H1 (cell line): ENCODE data around the gene MCM6. TPM values are rescaled to one million over a fixed set of nuclear protein-coding genes. Genes with fewer than 3 reads are reported as not detected.
"Not testable (repeated sequence)": the region's sequence is repeated elsewhere in the genome, so short reads cannot be mapped to it uniquely, and the experiment has no call there.

Source experiments
- CTCF ChIA-PET: fragments of 300-600 bp; sonication (Branson Sonifier 250); formaldehyde crosslinking; loops from one replicate; lab custom pipeline; 2021; ENCODE audit not compliant: partially characterized antibody; lab: Charles Lee
- POLR2A ChIA-PET: fragments of 300-600 bp; sonication (Branson Sonifier 250); formaldehyde crosslinking; loops from one replicate; lab custom pipeline; 2021; ENCODE audit warnings: inconsistent platforms; ENCODE audit not compliant: partially characterized antibody; lab: Charles Lee
- DNase-seq, 2 experiments: peaks; one replicate each; pipeline versions ENCODE4 v3.0.0 to v3.0.0-alpha.2; 2010 to 2022; ENCODE audit warnings: low spot score in 2 of 2, low read depth in 1 of 2, mixed read lengths in 1 of 2
- FAIRE-seq: peaks from 2 replicates; lab custom pipeline; 2011; peaks lifted over from hg19 to GRCh38; lab: Jason Lieb, UNC
- H2AFZ ChIP-seq: 2 replicates; pipeline ENCODE4 v1.8.1; 2012; ENCODE audit warnings: low read length, inconsistent platforms
- H2AK5ac ChIP-seq: 2 replicates; pipeline ENCODE4 v1.6.1; 2013; ENCODE audit warnings: low read depth, low read length
- H2BK120ac ChIP-seq: replicated peaks from 2 replicates; pipeline ENCODE3; 2013; ENCODE audit warnings: low read depth, low read length, inconsistent platforms
- H2BK12ac ChIP-seq: 2 replicates; pipeline ENCODE4 v1.6.1; 2013; ENCODE audit warnings: low read depth, low read length
- H2BK15ac ChIP-seq: 2 replicates; pipeline ENCODE4 v1.6.1; 2013; ENCODE audit warnings: low read length
- H2BK20ac ChIP-seq: 2 replicates; pipeline ENCODE4 v1.6.1; 2013; ENCODE audit warnings: low read length
- H2BK5ac ChIP-seq: 2 replicates; pipeline ENCODE4 v1.6.1; 2013; ENCODE audit warnings: low read depth, low read length
- H3K14ac ChIP-seq: 2 replicates; pipeline ENCODE4 v1.6.1; 2013; ENCODE audit warnings: inconsistent platforms; ENCODE audit not compliant: insufficient read length
- H3K18ac ChIP-seq: 2 replicates; pipeline ENCODE4 v1.6.1; 2013; ENCODE audit warnings: low read length; ENCODE audit errors: extremely low read depth
- H3K23ac ChIP-seq: 2 replicates; pipeline ENCODE4 v1.6.1; 2013; ENCODE audit warnings: inconsistent platforms; ENCODE audit not compliant: insufficient read length
- H3K23me2 ChIP-seq: 2 replicates; pipeline ENCODE4 v1.6.1; 2013; ENCODE audit warnings: low read depth, low read length
- H3K27ac ChIP-seq: 2 replicates; pipeline ENCODE4 v1.6.1; 2011; ENCODE audit warnings: low read depth, low read length, inconsistent platforms
- H3K27me3 ChIP-seq, 4 experiments: replicated peaks in 1 of 4; 1 replicate in 1 of 4; 2 replicates in 3 of 4; pipeline versions ENCODE4 v1.6.1 to v1.8.1; 2011 to 2013; ENCODE audit warnings: low read length in 3 of 4, mild to moderate bottlenecking in 3 of 4, inconsistent platforms in 2 of 4, mixed read lengths in 2 of 4, moderate library complexity in 1 of 4; ENCODE audit not compliant: control insufficient read depth in 3 of 4, insufficient read depth in 3 of 4; ENCODE audit errors: extremely low read depth in 1 of 4
- H3K36me3 ChIP-seq, 4 experiments: 2 replicates each; pipeline versions ENCODE4 v1.6.1 to v1.8.1; 2011 to 2013; ENCODE audit warnings: mild to moderate bottlenecking in 4 of 4, low read length in 3 of 4, moderate library complexity in 2 of 4, control low read depth in 1 of 4, inconsistent platforms in 1 of 4; ENCODE audit not compliant: insufficient read depth in 4 of 4, control insufficient read depth in 2 of 4
- H3K4ac ChIP-seq: replicated peaks from 2 replicates; pipeline ENCODE3; 2013; ENCODE audit warnings: low read length, low read depth, mixed read lengths, inconsistent platforms; ENCODE audit not compliant: insufficient read length
- H3K4me1 ChIP-seq, 4 experiments: replicated peaks in 1 of 4; 1 replicate in 1 of 4; 2 replicates in 3 of 4; pipeline versions ENCODE4 v1.6.1 to v1.8.1; 2011 to 2013; ENCODE audit warnings: low read length in 3 of 4, inconsistent platforms in 2 of 4, mixed read lengths in 1 of 4; ENCODE audit not compliant: insufficient read depth in 4 of 4, control insufficient read depth in 3 of 4
- H3K4me2 ChIP-seq, 2 experiments: 2 replicates each; pipeline versions ENCODE4 v1.6.1 to v1.8.1; 2011 to 2013; ENCODE audit warnings: low read depth in 2 of 2, low read length in 2 of 2, control low read depth in 1 of 2, inconsistent platforms in 1 of 2, mild to moderate bottlenecking in 1 of 2; ENCODE audit not compliant: insufficient read depth in 1 of 2
- H3K4me3 ChIP-seq, 4 experiments: fragments of 200-600, 300-600 bp in 1 of 4; sonication (generic), shearing (Covaris generic), sonication (Bioruptor Twin) in 1 of 4; 2 replicates each; pipeline versions ENCODE4 v1.5.1 to v1.8.1; 2011 to 2016; ENCODE audit warnings: low read length in 4 of 4, low read depth in 3 of 4, control low read depth in 2 of 4, inconsistent platforms in 2 of 4, mild to moderate bottlenecking in 2 of 4, mixed read lengths in 1 of 4, moderate library complexity in 1 of 4; ENCODE audit not compliant: insufficient read depth in 2 of 4; ENCODE audit errors: extremely low read depth in 1 of 4
- H3K56ac ChIP-seq: replicated peaks from 2 replicates; pipeline ENCODE3; 2013; ENCODE audit warnings: low read depth, mild to moderate bottlenecking, mixed read lengths, low read length, inconsistent platforms; ENCODE audit not compliant: insufficient read length
- H3K79me1 ChIP-seq: 2 replicates; pipeline ENCODE4 v1.6.1; 2013; ENCODE audit warnings: low read depth, low read length, control low read depth
- H3K79me2 ChIP-seq, 2 experiments: 2 replicates each; pipeline versions ENCODE4 v1.6.1 to v1.8.1; 2012 to 2013; ENCODE audit warnings: low read length in 2 of 2, mild to moderate bottlenecking in 2 of 2, inconsistent platforms in 1 of 2; ENCODE audit not compliant: insufficient read depth in 2 of 2, control insufficient read depth in 1 of 2
- H3K9ac ChIP-seq, 4 experiments: replicated peaks in 1 of 4; 1 replicate in 1 of 4; 2 replicates in 3 of 4; pipeline versions ENCODE4 v1.6.1 to v1.8.1; 2011 to 2013; ENCODE audit warnings: low read depth in 3 of 4, low read length in 3 of 4, control low read depth in 2 of 4, mild to moderate bottlenecking in 2 of 4, moderate library complexity in 2 of 4, inconsistent platforms in 1 of 4; ENCODE audit errors: extremely low read depth in 1 of 4
- H3K9me3 ChIP-seq, 2 experiments: 2 replicates each; pipeline versions ENCODE4 v1.6.1 to v1.8.1; 2012 to 2013; ENCODE audit warnings: mild to moderate bottlenecking in 2 of 2, moderate library complexity in 2 of 2, control low read depth in 1 of 2, inconsistent platforms in 1 of 2, low read depth in 1 of 2, low read length in 1 of 2, mixed read lengths in 1 of 2; ENCODE audit not compliant: insufficient read depth in 2 of 2
- H4K20me1 ChIP-seq, 2 experiments: replicated peaks in 1 of 2; 2 replicates each; pipeline versions ENCODE3 to v1.8.1; 2011 to 2013; ENCODE audit warnings: inconsistent platforms in 2 of 2, low read length in 2 of 2, mild to moderate bottlenecking in 1 of 2; ENCODE audit not compliant: insufficient read depth in 2 of 2, control insufficient read depth in 1 of 2
- H4K5ac ChIP-seq: 2 replicates; pipeline ENCODE4 v1.6.1; 2013; ENCODE audit warnings: low read length, low read depth, mixed read lengths, inconsistent platforms; ENCODE audit not compliant: insufficient read length
- H4K8ac ChIP-seq: 2 replicates; pipeline ENCODE4 v1.8.0; 2013; ENCODE audit warnings: mild to moderate bottlenecking, moderate library complexity, low read length, inconsistent platforms; ENCODE audit not compliant: insufficient read depth; ENCODE audit errors: extremely low read depth
- H4K91ac ChIP-seq: replicated peaks from 2 replicates; pipeline ENCODE3; 2013; ENCODE audit warnings: low read length, mixed read lengths, inconsistent platforms; ENCODE audit not compliant: insufficient read length
- WGBS, 2 experiments: shearing (Covaris generic) in 1 of 2; methylation state at CpG; one replicate each; pipeline versions ENCODE4 v1.1.6 to v1.1.7; 2013 to 2015; ENCODE audit warnings: low lambda C conversion rate in 2 of 2, mixed read lengths in 2 of 2, inconsistent platforms in 1 of 2, low coverage in 1 of 2, missing lambda C conversion rate in 1 of 2; ENCODE audit not compliant: insufficient replicate concordance in 2 of 2, insufficient coverage in 1 of 2, insufficient read length in 1 of 2; ENCODE audit errors: extremely low coverage in 1 of 2, missing lambda C conversion rate in 1 of 2; 5-methylcytosine and 5-hydroxymethylcytosine counted together
- polyA plus RNA-seq, 7 experiments: library from polyadenylated mRNA; depleted of rRNA in 3 of 7; stranded (reverse) in 5 of 7; unstranded in 2 of 7; fragments of >200 nt in 5 of 7; fragments of 200-250 nt in 2 of 7; gene quantifications; 1 replicate in 5 of 7; 2 replicates in 1 of 7; 4 replicates in 1 of 7; pipeline versions ENCODE4 v1.2.1 to v1.2.3, GENCODE V29; 2011 to 2013; ENCODE audit warnings: missing spikeins in 2 of 7, mixed read lengths in 2 of 7
- total RNA-seq: library from RNA; stranded (reverse); fragmentation: NEBNext Ultra II Directional; extraction: Animal tissue kit (Norgen Biotek cat#: 25700); gene quantifications from 2 replicates; pipeline ENCODE4 v1.2.1, GENCODE V29; 2021

MCM6 gene
- total and polyA plus RNA-seq, 2 of the 8 experiments (the other 6 are each of a cell fraction or from before 2014, with no cell fraction given): 60.2 to 134 TPM

DNA sequence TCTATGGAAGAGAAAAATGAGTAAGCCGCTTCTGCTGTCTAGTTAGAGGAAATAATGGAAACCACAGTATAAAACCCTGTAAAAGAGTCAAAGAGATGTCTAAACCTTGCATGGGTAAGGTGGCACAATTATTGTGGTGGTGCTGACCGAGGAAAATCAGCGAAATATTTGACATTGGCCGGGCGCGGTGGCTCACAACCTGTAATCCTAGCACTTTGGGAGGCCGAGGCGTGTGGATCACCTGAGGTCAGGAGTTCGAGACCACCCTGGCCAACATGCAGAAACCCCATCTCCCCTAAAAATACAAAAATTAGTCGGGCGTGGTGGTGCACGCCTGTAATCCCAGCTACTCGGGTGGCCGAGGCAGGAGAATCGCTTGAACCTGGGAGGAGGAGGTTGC lies 527 bp upstream of the MCM6 start:
- 86% methylated on average over 15 of the region's 15 CpGs; no CpG with 5 or more reads in 1 of the 2 experiments for WGBS, 2 experiments

More for the DNA sequence above, 527 bp upstream of the MCM6 start:
- not testable (repeated sequence) for H4K5ac ChIP-seq, H2BK5ac ChIP-seq, H2BK15ac ChIP-seq, H3K27ac ChIP-seq, H3K23ac ChIP-seq, H4K91ac ChIP-seq, H3K27me3 ChIP-seq, H3K4ac ChIP-seq, H3K18ac ChIP-seq, DNase-seq, H2BK20ac ChIP-seq, H2BK12ac ChIP-seq, H3K56ac ChIP-seq, H2AK5ac ChIP-seq, FAIRE-seq, H3K23me2 ChIP-seq, H3K9me3 ChIP-seq, H3K14ac ChIP-seq, H2BK120ac ChIP-seq, H3K79me1 ChIP-seq
- ChIA-PET POLR2A (interaction anchor here (0.7 to 2.2 kb wide), 8 partner anchors 8 to 57 kb away, joined by 3 to 24 read pairs (median 4); no protein-coding TSS in a partner anchor), CTCF (interaction anchor here (1.1 kb wide), 1 partner anchor 11 kb away, joined by 3 read pairs; no protein-coding TSS in a partner anchor)
- Histone ChIP-seq H4K8ac (peak overlapping the region; percentile 72; the same call in 1 of the 2 replicates), H3K79me2 (peaks cover 0 to 38% of the 10 kb centered on the region in 2 experiments), H3K4me3 (peak overlapping the region in 2 of 4 experiments; percentile 87 to 97; a peak in 3 of 8 replicates), H2AFZ (peak overlapping the region; percentile 55; the same call in 1 of the 2 replicates), H4K20me1 (peaks cover 6 to 15% of the 10 kb centered on the region in 2 experiments), H3K4me1 (peaks cover 2 to 12% (median 5%) of the 10 kb centered on the region in 4 experiments; a peak in 6 of 7 replicates), H3K36me3 (peaks cover 2 to 15% (median 8%) of the 10 kb centered on the region in 4 experiments), H3K9ac (peak overlapping the region in 1 of 4 experiments; percentile 6; a peak in 1 of 7 replicates), H3K4me2 (peak overlapping the region in 1 of 2 experiments; percentile 86; a peak in 3 of 4 replicates)
